ENCODE data around the gene CCDC171.
"Not testable (repeated sequence)": the region's sequence is repeated elsewhere in the genome, so short reads cannot be mapped to it uniquely, and the experiment has no call there.

The CCDC171 gene

DNA sequence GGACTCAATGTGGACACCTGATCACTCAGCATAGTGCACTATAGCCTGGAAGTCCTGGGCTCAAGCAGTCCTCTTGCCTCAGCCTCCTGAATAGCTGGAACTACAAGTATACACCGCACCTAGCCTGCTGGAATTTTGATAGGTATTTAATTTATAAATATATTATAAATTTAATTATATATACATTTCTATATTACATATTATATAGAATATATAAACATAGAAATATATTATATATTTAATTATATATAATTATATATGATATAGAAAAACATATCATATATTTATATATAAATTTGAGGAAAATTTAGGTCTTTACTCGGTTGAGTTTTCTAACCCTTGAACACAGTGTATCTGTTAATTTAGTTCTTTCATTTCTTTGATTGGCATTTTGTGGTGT is 26.9 kb upstream of the CCDC171 start:
- TF ChIP-seq, protein P1, sequence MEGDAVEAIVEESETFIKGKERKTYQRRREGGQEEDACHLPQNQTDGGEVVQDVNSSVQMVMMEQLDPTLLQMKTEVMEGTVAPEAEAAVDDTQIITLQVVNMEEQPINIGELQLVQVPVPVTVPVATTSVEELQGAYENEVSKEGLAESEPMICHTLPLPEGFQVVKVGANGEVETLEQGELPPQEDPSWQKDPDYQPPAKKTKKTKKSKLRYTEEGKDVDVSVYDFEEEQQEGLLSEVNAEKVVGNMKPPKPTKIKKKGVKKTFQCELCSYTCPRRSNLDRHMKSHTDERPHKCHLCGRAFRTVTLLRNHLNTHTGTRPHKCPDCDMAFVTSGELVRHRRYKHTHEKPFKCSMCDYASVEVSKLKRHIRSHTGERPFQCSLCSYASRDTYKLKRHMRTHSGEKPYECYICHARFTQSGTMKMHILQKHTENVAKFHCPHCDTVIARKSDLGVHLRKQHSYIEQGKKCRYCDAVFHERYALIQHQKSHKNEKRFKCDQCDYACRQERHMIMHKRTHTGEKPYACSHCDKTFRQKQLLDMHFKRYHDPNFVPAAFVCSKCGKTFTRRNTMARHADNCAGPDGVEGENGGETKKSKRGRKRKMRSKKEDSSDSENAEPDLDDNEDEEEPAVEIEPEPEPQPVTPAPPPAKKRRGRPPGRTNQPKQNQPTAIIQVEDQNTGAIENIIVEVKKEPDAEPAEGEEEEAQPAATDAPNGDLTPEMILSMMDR (IDR thresholded peaks at IDR 0.05; ENCODE audit: low read depth, low read length), result no peak
- in situ Hi-C loops (cut with HindIII; ENCODE audit: low sequenced_read_pairs), result no loop called here

DNA sequence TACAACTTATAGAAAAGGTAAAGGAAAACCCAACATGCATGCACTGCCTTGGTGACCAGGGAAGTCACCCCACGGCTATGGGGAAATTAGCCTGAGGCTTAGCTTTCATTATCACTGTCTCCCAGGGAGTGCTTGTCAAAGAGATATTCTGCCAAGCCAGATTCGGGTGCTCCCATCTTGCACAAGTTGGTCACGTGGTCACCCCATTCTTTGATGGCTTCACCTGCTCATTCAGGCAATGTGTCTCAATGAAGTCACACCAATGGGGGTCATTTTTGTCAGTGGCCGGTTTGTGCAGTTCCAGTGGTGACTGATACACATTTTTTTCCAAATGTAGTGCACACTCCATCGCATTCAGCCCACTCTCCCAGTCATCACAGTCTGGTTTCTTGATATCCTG is 25.8 kb upstream of the CCDC171 start:
- H3K4me3 ChIP-seq (ENCODE audit: low read depth, low read length); DNase-seq (ENCODE audit: low read depth, low spot score); in situ Hi-C loops (cut with HindIII; ENCODE audit: low sequenced_read_pairs): not testable (repeated sequence)

More for the DNA sequence above, 26.9 kb upstream of the CCDC171 start:
- DNase-seq (ENCODE audit: low read depth, low spot score), result no peak
- H3K4me3 ChIP-seq (ENCODE audit: low read depth, low read length), result no peak overlapping the region

DNA sequence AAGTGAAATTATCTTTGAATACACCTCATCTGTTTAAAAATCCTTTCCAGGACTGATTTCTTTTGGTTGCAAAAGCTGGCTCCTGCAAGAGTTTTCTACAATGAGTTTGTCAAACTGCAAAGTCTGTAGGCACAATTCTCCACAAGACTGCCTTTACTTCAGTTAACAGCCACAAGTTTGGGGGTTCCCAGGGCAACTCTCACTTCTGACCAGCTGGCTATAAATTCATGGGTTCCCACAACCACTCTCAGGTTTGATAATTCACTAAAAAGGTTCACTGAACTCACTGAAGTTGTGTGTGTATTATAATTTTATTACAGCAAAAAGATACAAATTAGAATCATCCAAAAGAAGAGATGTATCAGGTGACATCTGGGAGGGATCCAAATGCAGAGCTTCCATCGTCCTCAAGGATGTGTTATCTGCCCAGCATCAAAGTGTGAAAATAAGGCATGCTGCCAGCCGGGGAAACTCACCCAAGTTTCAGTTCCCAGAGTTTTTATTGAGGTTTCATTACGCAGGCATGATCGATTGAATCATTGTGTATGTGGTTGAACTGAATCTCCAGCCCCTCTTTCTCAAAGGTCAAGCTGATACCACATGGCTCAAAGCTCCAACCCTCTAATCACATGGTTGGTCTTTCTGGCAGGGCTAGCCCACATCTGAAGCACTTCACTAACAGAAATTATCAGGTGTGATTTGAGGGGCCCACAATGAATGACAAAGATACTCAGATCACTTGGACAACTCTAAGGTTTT is 23.1 kb upstream of the CCDC171 start:
- TF ChIP-seq, protein P1 (IDR thresholded peaks at IDR 0.05; ENCODE audit: low read depth, low read length), result no peak
- no peak for DNase-seq (ENCODE audit: low read depth, low spot score)
- in situ Hi-C loops (cut with HindIII; ENCODE audit: low sequenced_read_pairs), result no loop called here
- H3K4me3 ChIP-seq (ENCODE audit: low read depth, low read length), result no peak overlapping the region

DNA sequence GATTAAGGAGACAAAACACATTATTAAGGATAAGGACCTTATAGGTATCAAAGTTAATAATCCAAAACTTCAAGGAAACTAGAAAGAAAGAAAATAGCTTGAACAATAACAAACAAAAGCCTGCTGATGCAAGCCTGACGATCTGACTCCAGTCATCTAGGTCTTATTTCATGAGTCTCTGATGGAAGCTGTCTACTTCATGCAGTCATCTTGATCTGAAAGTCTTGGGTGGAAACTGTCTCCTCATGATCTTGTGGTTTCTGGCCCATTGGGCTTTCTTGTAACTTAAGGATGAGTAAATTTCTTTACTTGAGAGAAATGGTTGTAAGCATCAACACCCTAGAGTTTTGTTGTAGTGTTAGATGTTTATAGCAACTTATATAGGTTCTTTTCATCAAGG is 21.5 kb upstream of the CCDC171 start:
- TF ChIP-seq, protein P1 (IDR thresholded peaks at IDR 0.05; ENCODE audit: low read depth, low read length), result no peak
- no peak for DNase-seq (ENCODE audit: low read depth, low spot score)
- H3K4me3 ChIP-seq (ENCODE audit: low read depth, low read length), result no peak overlapping the region
- in situ Hi-C loops (cut with HindIII; ENCODE audit: low sequenced_read_pairs), result no loop called here

DNA sequence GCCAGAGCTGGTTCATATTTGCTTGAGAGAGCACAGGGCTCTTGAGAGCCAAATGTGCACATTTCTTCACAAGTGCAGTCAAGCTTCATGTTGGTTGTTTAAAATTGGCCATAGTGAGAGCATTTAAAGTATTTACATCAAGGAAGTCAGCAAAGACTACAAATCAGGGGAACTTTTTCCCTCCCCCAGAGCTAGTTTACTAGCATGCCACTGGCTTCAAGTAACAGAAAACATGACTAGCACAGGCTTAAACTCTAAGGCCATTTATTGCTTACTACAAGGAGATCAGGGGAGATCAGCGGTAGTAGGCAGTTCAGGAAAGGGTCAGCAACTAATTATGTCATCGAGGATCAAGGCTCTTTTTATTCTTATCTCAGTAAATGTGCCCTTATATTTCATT is 11.0 kb upstream of the CCDC171 start:
- in situ Hi-C loops (cut with HindIII; ENCODE audit: low sequenced_read_pairs), result no loop called here
- TF ChIP-seq, protein P1 (IDR thresholded peaks at IDR 0.05; ENCODE audit: low read depth, low read length), result no peak
- no peak for DNase-seq (ENCODE audit: low read depth, low spot score)
- no peak overlapping the region for H3K4me3 ChIP-seq (ENCODE audit: low read depth, low read length)

DNA sequence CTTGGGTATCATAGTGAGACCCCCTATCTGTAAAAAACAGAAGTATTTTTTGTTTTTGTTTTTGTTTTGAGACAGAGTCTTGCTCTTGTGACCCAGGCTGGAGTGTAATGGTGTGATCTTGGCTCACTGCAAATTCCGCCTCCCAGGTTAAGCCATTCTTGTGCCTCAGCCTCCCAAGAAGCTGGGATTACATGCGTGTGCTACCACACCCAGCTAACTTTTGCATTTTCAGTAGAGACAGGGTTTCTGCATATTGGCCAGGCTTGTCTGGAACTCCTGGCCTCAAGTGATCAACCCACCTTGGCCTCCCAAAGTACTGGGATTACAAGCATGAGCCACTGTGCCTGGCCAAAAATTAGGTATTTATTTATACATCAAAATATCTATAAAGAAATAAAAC is 10.2 kb upstream of the CCDC171 start:
- TF ChIP-seq, protein P1 (IDR thresholded peaks at IDR 0.05; ENCODE audit: low read depth, low read length), result no peak
- in situ Hi-C loops (cut with HindIII; ENCODE audit: low sequenced_read_pairs), result no loop called here
- DNase-seq (ENCODE audit: low read depth, low spot score), result no peak
- no peak overlapping the region for H3K4me3 ChIP-seq (ENCODE audit: low read depth, low read length)

DNA sequence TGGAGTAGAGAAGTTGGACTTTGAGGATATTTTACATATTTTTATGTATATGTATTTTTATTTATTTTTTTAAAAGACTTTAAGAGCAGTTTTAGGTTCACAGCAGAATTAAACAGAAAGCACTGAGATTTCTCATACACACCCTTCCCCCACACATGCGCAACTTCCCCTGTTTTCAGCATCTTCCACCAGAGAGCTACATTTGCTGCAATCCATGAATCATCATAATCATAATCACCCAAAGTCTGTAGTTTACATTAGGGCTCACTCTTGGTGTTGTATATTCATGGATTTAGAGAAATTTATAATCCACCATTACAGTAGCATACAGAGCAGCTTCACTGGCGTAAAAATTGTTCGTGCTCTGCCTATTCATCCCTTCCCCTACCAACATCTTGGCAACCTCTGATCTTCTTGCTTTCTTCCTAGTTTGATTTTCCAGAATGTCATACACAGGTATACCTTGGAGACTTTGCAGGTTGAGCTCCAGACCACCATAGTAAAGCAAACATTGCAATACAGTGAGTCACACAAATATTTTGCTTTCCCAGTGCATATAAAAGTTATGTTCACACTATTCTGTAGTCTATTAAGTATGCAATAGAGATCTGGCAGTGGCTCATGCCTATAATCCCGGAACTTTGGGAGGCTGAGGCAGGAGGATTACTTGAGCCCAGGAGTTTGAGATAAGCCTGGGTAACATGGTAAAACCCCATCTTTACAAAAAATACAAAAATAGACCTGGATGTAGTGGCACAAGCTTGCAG is 9.6 kb upstream of the CCDC171 start:
- DNase-seq (ENCODE audit: low read depth, low spot score), result no peak
- in situ Hi-C loops (cut with HindIII; ENCODE audit: low sequenced_read_pairs), result no loop called here
- no peak overlapping the region for H3K4me3 ChIP-seq (ENCODE audit: low read depth, low read length)
- TF ChIP-seq, protein P1 (IDR thresholded peaks at IDR 0.05; ENCODE audit: low read depth, low read length), result no peak
